DOHH2 (cell line): ENCODE data around the gene RNU6-7.

Experiments
- H3F3A ChIP-seq: fragments of 200-600 bp; sonication (generic), shearing (Covaris generic); 2 replicates; pipeline ENCODE4 v1.6.0; 2016; ENCODE audit warnings: antibody characterized with exemption, mild to moderate bottlenecking; ENCODE audit not compliant: control insufficient read depth, insufficient read depth
- H3K27ac ChIP-seq: fragments of 200-600 bp; sonication (generic); 2 replicates; pipeline ENCODE4 v1.5.1; 2014; ENCODE audit warnings: low read depth, mild to moderate bottlenecking, low read length, moderate library complexity
- H3K27me3 ChIP-seq: fragments of 200-600 bp; sonication (generic); 2 replicates; pipeline ENCODE4 v1.6.1; 2014; ENCODE audit warnings: mild to moderate bottlenecking, low read length, mixed read lengths; ENCODE audit not compliant: control insufficient read depth
- H3K36me3 ChIP-seq: fragments of 200-600 bp; sonication (generic); 2 replicates; pipeline ENCODE4 v1.6.1; 2014; ENCODE audit warnings: mild to moderate bottlenecking, low read length, moderate library complexity, mixed read lengths; ENCODE audit not compliant: control insufficient read depth
- H3K4me1 ChIP-seq: fragments of 200-600 bp; sonication (generic); 2 replicates; pipeline ENCODE4 v1.6.1; 2014; ENCODE audit warnings: mild to moderate bottlenecking, low read length, mixed read lengths; ENCODE audit not compliant: control insufficient read depth
- H3K4me2 ChIP-seq: fragments of 200-600 bp; sonication (generic); 2 replicates; pipeline ENCODE4 v1.6.0; 2014; ENCODE audit warnings: mild to moderate bottlenecking, low read length, moderate library complexity
- H3K4me3 ChIP-seq: fragments of 200-600 bp; sonication (generic); 2 replicates; pipeline ENCODE4 v1.5.1; 2014; ENCODE audit warnings: mild to moderate bottlenecking, low read length, mixed read lengths
- H3K79me2 ChIP-seq: fragments of 200-600 bp; sonication (generic); 2 replicates; pipeline ENCODE4 v1.6.1; 2014; ENCODE audit warnings: mild to moderate bottlenecking, low read length, mixed read lengths; ENCODE audit not compliant: control insufficient read depth
- H3K9me2 ChIP-seq: fragments of 200-600 bp; sonication (generic); replicated peaks from 2 replicates; pipeline ENCODE4 v1.6.1; 2014; ENCODE audit warnings: mild to moderate bottlenecking, low read length, mixed read lengths; ENCODE audit not compliant: control insufficient read depth
- H3K9me3 ChIP-seq: fragments of 200-600 bp; sonication (generic); 2 replicates; pipeline ENCODE4 v1.6.1; 2014; ENCODE audit warnings: antibody characterized with exemption, low read length, mixed read lengths; ENCODE audit not compliant: control insufficient read depth, insufficient read depth
- H4K20me1 ChIP-seq: fragments of 200-600 bp; sonication (generic); 2 replicates; pipeline ENCODE4 v1.6.0; 2014; ENCODE audit warnings: low read depth, mild to moderate bottlenecking, antibody characterized with exemption, low read length, moderate library complexity; ENCODE audit not compliant: control insufficient read depth, insufficient read depth
- EZH2phosphoT487 ChIP-seq: fragments of 200-600 bp; sonication (generic); IDR thresholded peaks from 2 replicates; pipeline ENCODE4 v1.6.1; 2017; ENCODE audit warnings: borderline replicate concordance, mild to moderate bottlenecking, antibody characterized with exemption, low read length, moderate library complexity, mixed read lengths
- TF ChIP-seq, protein P1 (sequence below): fragments of 200-600 bp; sonication (generic); IDR thresholded peaks from one replicate; pipeline ENCODE4 v1.5.1; 2014; ENCODE audit warnings: antibody characterized with exemption, mild to moderate bottlenecking, low read depth, low read length; ENCODE audit not compliant: poor library complexity, severe bottlenecking

RNU6-7 gene

DNA sequence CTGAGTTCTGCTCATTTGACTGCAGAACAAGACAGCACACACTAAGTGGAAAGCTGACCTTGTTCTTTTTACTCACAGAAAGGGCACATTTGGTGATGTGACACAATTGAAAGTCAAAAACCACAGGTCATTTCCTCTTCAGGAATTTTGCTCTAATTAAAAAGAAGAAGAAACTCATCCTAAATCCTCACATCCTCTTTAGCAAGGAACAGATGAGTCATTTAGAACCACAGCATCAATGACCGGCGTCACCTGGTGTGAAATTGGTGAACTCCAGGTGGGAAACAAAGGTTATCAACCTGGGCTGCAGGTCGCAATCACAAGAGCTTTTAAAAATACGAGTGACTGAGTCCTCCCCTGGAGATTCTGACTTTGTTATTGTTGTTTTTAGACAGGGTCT, 4.1 kb downstream of the RNU6-7 start:
- no peak for TF ChIP-seq EZH2phosphoT487
- TF ChIP-seq, protein P1, sequence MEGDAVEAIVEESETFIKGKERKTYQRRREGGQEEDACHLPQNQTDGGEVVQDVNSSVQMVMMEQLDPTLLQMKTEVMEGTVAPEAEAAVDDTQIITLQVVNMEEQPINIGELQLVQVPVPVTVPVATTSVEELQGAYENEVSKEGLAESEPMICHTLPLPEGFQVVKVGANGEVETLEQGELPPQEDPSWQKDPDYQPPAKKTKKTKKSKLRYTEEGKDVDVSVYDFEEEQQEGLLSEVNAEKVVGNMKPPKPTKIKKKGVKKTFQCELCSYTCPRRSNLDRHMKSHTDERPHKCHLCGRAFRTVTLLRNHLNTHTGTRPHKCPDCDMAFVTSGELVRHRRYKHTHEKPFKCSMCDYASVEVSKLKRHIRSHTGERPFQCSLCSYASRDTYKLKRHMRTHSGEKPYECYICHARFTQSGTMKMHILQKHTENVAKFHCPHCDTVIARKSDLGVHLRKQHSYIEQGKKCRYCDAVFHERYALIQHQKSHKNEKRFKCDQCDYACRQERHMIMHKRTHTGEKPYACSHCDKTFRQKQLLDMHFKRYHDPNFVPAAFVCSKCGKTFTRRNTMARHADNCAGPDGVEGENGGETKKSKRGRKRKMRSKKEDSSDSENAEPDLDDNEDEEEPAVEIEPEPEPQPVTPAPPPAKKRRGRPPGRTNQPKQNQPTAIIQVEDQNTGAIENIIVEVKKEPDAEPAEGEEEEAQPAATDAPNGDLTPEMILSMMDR, result no peak
- Histone ChIP-seq H3K9me2 (no peaks in the 10 kb centered on the region), H3K36me3 (no peaks in the 10 kb centered on the region), H3K27me3 (peaks cover 24% of the 10 kb centered on the region), H3K4me2 (no peak overlapping the region), H3K4me3 (no peak overlapping the region), H3K79me2 (no peaks in the 10 kb centered on the region), H3K9me3 (no peaks in the 10 kb centered on the region), H3F3A (peaks cover 6% of the 10 kb centered on the region; the same call in 1 of the 2 replicates), H3K27ac (no peak overlapping the region), H4K20me1 (no peaks in the 10 kb centered on the region), H3K4me1 (peaks cover 30% of the 10 kb centered on the region)

DNA sequence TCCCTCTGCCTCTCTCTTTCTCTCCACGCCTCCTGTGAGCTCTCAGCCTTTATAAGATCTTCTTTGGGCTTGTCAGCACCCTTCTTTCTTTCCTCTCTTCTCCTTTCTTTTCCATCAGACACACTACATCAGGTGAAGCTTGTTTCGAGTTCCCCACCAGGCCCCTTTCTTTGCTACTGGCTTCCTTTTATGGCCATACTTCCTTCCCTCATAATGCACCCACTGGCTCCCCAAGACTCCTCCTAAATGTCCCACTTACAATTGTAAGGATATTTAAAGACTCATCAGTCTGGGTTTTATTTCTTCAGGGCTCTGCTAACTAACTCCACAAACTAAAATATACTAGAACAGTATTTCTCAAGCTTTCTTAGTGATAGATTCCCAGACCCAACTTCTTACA, 4.7 kb downstream of the RNU6-7 start:
- Histone ChIP-seq H3K27ac (no peak overlapping the region), H3K27me3 (peaks cover 24% of the 10 kb centered on the region), H3K4me3 (no peak overlapping the region), H4K20me1 (no peaks in the 10 kb centered on the region), H3K36me3 (no peaks in the 10 kb centered on the region), H3K9me3 (no peaks in the 10 kb centered on the region), H3K4me2 (no peak overlapping the region), H3K9me2 (no peaks in the 10 kb centered on the region), H3K4me1 (peaks cover 30% of the 10 kb centered on the region), H3K79me2 (no peaks in the 10 kb centered on the region), H3F3A (peaks cover 6% of the 10 kb centered on the region; the same call in 1 of the 2 replicates)
- no peak for TF ChIP-seq EZH2phosphoT487
- TF ChIP-seq, protein P1, result no peak

DNA sequence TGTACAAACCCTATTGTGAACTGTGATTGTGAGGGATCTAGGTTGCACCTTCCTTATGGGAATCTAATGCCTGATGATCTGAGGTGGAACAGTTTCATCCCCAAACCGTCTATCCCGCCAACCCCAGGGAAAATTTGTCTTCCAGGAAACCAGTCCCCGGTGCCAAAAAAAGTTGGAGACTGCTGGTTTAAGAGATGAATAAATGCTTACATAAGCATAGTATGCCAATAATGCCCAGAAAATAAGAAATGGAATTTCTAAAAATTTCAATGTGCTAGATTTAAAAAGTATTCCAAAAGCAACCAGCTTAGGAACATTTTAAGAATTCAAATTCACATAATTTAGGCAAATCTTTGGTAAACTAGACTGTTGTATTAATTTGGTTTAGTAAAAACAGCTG, 6.6 kb downstream of the RNU6-7 start:
- Histone ChIP-seq H3K79me2 (no peaks in the 10 kb centered on the region), H3K4me3 (no peak overlapping the region), H3K4me1 (peaks cover 21% of the 10 kb centered on the region), H3K36me3 (no peaks in the 10 kb centered on the region), H3K9me3 (no peaks in the 10 kb centered on the region), H4K20me1 (no peaks in the 10 kb centered on the region), H3K27me3 (peaks cover 24% of the 10 kb centered on the region), H3K27ac (no peak overlapping the region), H3F3A (no peaks in the 10 kb centered on the region), H3K4me2 (no peak overlapping the region), H3K9me2 (no peaks in the 10 kb centered on the region)
- TF ChIP-seq EZH2phosphoT487, result no peak
- TF ChIP-seq, protein P1, result no peak

DNA sequence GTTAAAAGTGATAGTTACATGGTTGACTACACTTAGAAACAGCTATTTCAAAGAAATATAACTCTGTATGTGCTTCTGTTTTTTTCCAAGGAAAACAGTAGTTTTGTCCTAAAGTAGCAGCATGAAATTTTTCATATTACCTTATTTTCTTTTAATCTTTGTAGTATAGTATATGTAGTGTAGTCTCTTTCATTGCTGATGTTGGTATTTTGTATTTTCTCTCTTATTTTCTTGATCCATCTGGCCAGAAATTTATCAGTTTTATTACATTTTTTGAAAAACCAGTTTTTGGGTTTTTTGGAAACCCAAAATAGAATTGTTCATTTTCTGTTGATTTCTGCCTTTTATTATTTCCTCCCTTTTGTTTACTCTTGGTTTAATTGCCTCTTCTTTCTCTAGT, 7.6 kb downstream of the RNU6-7 start:
- H3K4me1 ChIP-seq, result peaks cover 13% of the 10 kb centered on the region
- peaks cover 19% of the 10 kb centered on the region for H3K27me3 ChIP-seq
- no peaks in the 10 kb centered on the region for H4K20me1 ChIP-seq
- H3K4me2 ChIP-seq, result no peak overlapping the region
- no peaks in the 10 kb centered on the region for H3K79me2 ChIP-seq
- H3K9me3 ChIP-seq, result no peaks in the 10 kb centered on the region
- no peak overlapping the region for H3K4me3 ChIP-seq
- no peaks in the 10 kb centered on the region for H3K36me3 ChIP-seq
- H3K27ac ChIP-seq, result no peak overlapping the region
- no peaks in the 10 kb centered on the region for H3F3A ChIP-seq
- no peaks in the 10 kb centered on the region for H3K9me2 ChIP-seq
- TF ChIP-seq, protein P1, result no peak
- no peak for TF ChIP-seq EZH2phosphoT487
